Astrocyte (in vitro differentiated cells and primary cell): ENCODE data around the gene USH1C.

Experiments used
- CTCF ChIP-seq: IDR thresholded peaks from 2 replicates; pipeline ENCODE4 v1.5.1; 2011; ENCODE audit warnings: low read depth, mild to moderate bottlenecking, inconsistent platforms, low read length, moderate library complexity; ENCODE audit not compliant: insufficient read depth
- EZH2 ChIP-seq: IDR thresholded peaks from 2 replicates; pipeline ENCODE4 v1.6.1; 2012; ENCODE audit warnings: mild to moderate bottlenecking, low read length, inconsistent platforms; ENCODE audit not compliant: insufficient read depth

GRCh38 chr11:17508306-17508705 lies 35.9 kb downstream of the USH1C start:
- TF ChIP-seq CTCF (no peak), EZH2 (no peak)
